Testis (tissue), 2 donors: ENCODE results near the gene ABCD4.

Experiments used
- CTCF ChIP-seq, 3 experiments: fragments of 450-650 bp in 2 of 3; fragments of 200-600 bp in 1 of 3; sonication (generic) in 1 of 3; IDR thresholded peaks; one replicate each; pipeline ENCODE4 v1.5.1; 2016 to 2019; ENCODE audit warnings: antibody characterized with exemption in 3 of 3, mild to moderate bottlenecking in 2 of 3, moderate library complexity in 1 of 3
- POLR2A ChIP-seq: fragments of 450-650 bp; IDR thresholded peaks from one replicate; pipeline ENCODE4 v1.6.1; 2017; ENCODE audit warnings: antibody characterized with exemption, mild to moderate bottlenecking, moderate library complexity

- TF ChIP-seq CTCF (IDR thresholded peaks at IDR 0.05) (no peak), POLR2A (no peak)
Observed at GRCh38 chr14:74262076-74262475, 40.7 kb downstream of the ABCD4 start.
